Liver (tissue), 9 donors: ENCODE results near the gene HS3ST3B1. TPM values are rescaled to one million over a fixed set of nuclear protein-coding genes. Genes with fewer than 3 reads are reported as not detected.

ENCODE experiments used
- DNase-seq: peaks from one replicate; pipeline ENCODE4 v3.0.0-alpha.2; 2017; ENCODE audit warnings: low spot score
- H3K27ac ChIP-seq, 2 donors: one replicate each; pipeline ENCODE4 v1.7.0; 2013; ENCODE audit warnings: inconsistent platforms in 2 of 2, low read length in 2 of 2, control low read depth in 1 of 2, low read depth in 1 of 2, mild to moderate bottlenecking in 1 of 2
- H3K27me3 ChIP-seq, 4 donors: one replicate each; pipeline versions ENCODE4 v1.6.1 to v1.7.0; 2013; ENCODE audit warnings: low read length in 3 of 4, inconsistent platforms in 1 of 4, mild to moderate bottlenecking in 1 of 4, moderate library complexity in 1 of 4; ENCODE audit not compliant: control insufficient read depth in 4 of 4, insufficient read depth in 4 of 4
- H3K36me3 ChIP-seq, 4 donors: one replicate each; pipeline versions ENCODE4 v1.6.1 to v1.7.0; 2013; ENCODE audit warnings: low read length in 3 of 4, mild to moderate bottlenecking in 3 of 4, low read depth in 1 of 4, moderate library complexity in 1 of 4; ENCODE audit not compliant: control insufficient read depth in 4 of 4, insufficient read depth in 3 of 4
- H3K4me1 ChIP-seq, 4 donors: one replicate each; pipeline versions ENCODE4 v1.6.1 to v1.7.0; 2013; ENCODE audit warnings: low read length in 3 of 4, mild to moderate bottlenecking in 3 of 4, moderate library complexity in 1 of 4; ENCODE audit not compliant: control insufficient read depth in 4 of 4, insufficient read depth in 4 of 4
- H3K4me3 ChIP-seq, 3 donors: one replicate each; pipeline versions ENCODE4 v1.6.1 to v1.7.0; 2013; ENCODE audit warnings: low read length in 3 of 3, control low read depth in 1 of 3, low read depth in 1 of 3, mild to moderate bottlenecking in 1 of 3
- H3K9ac ChIP-seq, 2 donors: one replicate each; pipeline ENCODE4 v1.7.0; 2013; ENCODE audit warnings: low read length in 2 of 2, mild to moderate bottlenecking in 2 of 2, moderate library complexity in 2 of 2, control low read depth in 1 of 2, low read depth in 1 of 2
- H3K9me3 ChIP-seq, 4 donors: one replicate each; pipeline versions ENCODE4 v1.6.1 to v1.7.0; 2013; ENCODE audit warnings: low read length in 3 of 4; ENCODE audit not compliant: control insufficient read depth in 4 of 4
- CTCF ChIP-seq: fragments of 150-350 bp; IDR thresholded peaks from 2 replicates; pipeline ENCODE4 v1.5.1; 2017; ENCODE audit warnings: improper control_type of control experiment, low read depth, low read length; ENCODE audit not compliant: missing input control
- FOXA1 ChIP-seq: IDR thresholded peaks from 2 replicates; pipeline ENCODE4 v1.6.1; 2016; ENCODE audit warnings: antibody characterized with exemption
- FOXA2 ChIP-seq: IDR thresholded peaks from 2 replicates; pipeline ENCODE4 v1.6.1; 2016; ENCODE audit warnings: antibody characterized with exemption
- GABPA ChIP-seq, 2 donors: IDR thresholded peaks in 1 of 2; conservative IDR thresholded peaks in 1 of 2; 2 replicates each; pipeline ENCODE4 v1.6.1; 2016; ENCODE audit warnings: antibody characterized with exemption in 2 of 2, mild to moderate bottlenecking in 1 of 2, moderate library complexity in 1 of 2
- HNF4A ChIP-seq, 2 donors: conservative IDR thresholded peaks; 2 replicates each; pipeline ENCODE4 v1.6.1; 2016; ENCODE audit warnings: antibody characterized with exemption in 2 of 2, mild to moderate bottlenecking in 2 of 2
- HNF4G ChIP-seq: IDR thresholded peaks from 2 replicates; pipeline ENCODE4 v1.6.1; 2016; ENCODE audit warnings: antibody characterized with exemption
- JUND ChIP-seq, 2 donors: IDR thresholded peaks; 2 replicates each; pipeline ENCODE4 v1.6.1; 2016; ENCODE audit warnings: antibody characterized with exemption in 2 of 2
- NR2F2 ChIP-seq: IDR thresholded peaks from 2 replicates; pipeline ENCODE4 v1.6.1; 2016; ENCODE audit warnings: antibody characterized with exemption
- RAD21 ChIP-seq, 2 donors: IDR thresholded peaks; 2 replicates each; pipeline ENCODE4 v1.6.1; 2016; ENCODE audit warnings: antibody characterized with exemption in 2 of 2, mild to moderate bottlenecking in 2 of 2
- RXRA ChIP-seq, 2 donors: IDR thresholded peaks; 2 replicates each; pipeline ENCODE4 v1.6.1; 2017 to 2018; ENCODE audit warnings: antibody characterized with exemption in 2 of 2, mild to moderate bottlenecking in 1 of 2
- TAF1 ChIP-seq: conservative IDR thresholded peaks from 2 replicates; pipeline ENCODE4 v1.6.1; 2016; ENCODE audit warnings: antibody characterized with exemption, mild to moderate bottlenecking
- YY1 ChIP-seq: IDR thresholded peaks from 2 replicates; pipeline ENCODE4 v1.6.1; 2016; ENCODE audit warnings: antibody characterized with exemption, mild to moderate bottlenecking
- ZBTB33 ChIP-seq: IDR thresholded peaks from 2 replicates; pipeline ENCODE4 v1.6.1; 2016; ENCODE audit warnings: antibody characterized with exemption
- WGBS: extraction: QIAGEN DNeasy Blood & Tissue Kit; methylation state at CpG from one replicate; pipeline ENCODE4 v1.1.7; 2013; 5-methylcytosine and 5-hydroxymethylcytosine counted together
- polyA plus RNA-seq, 2 donors: library from polyadenylated mRNA; stranded (reverse) in 1 of 2; unstranded in 1 of 2; fragments of 200-250 nt in 1 of 2; fragments of >200 nt in 1 of 2; fragmentation: Nextera tagmentation in 1 of 2; extraction: Ambion mirVana in 1 of 2; gene quantifications; one replicate each; pipeline versions ENCODE4 v1.2.1 to v1.2.3, GENCODE V29; 2013 to 2015
- total RNA-seq, 2 donors: library from RNA; depleted of rRNA; stranded (reverse); fragments of >200 nt; gene quantifications; one replicate each; pipeline ENCODE4 v1.2.3, GENCODE V29; 2014
- TF ChIP-seq, protein P1 (sequence below): IDR thresholded peaks from 2 replicates; pipeline ENCODE4 v1.6.1; 2016; ENCODE audit warnings: antibody characterized with exemption, mild to moderate bottlenecking
- TF ChIP-seq, protein P2 (sequence below): IDR thresholded peaks from 2 replicates; pipeline ENCODE4 v1.6.1; 2016; ENCODE audit warnings: antibody characterized with exemption
- TF ChIP-seq, protein P3 (sequence below): IDR thresholded peaks from 2 replicates; pipeline ENCODE4 v1.6.1; 2016; ENCODE audit warnings: antibody characterized with exemption
- donor health status: healthy.
- donor health status: healthy.
- donor health status: healthy.
- donor health status: healthy.
- donor health status: healthy.

Gene HS3ST3B1
- total and polyA plus RNA-seq, 4 donors = 11.9 to 33.5 (median 22.4) TPM

DNA sequence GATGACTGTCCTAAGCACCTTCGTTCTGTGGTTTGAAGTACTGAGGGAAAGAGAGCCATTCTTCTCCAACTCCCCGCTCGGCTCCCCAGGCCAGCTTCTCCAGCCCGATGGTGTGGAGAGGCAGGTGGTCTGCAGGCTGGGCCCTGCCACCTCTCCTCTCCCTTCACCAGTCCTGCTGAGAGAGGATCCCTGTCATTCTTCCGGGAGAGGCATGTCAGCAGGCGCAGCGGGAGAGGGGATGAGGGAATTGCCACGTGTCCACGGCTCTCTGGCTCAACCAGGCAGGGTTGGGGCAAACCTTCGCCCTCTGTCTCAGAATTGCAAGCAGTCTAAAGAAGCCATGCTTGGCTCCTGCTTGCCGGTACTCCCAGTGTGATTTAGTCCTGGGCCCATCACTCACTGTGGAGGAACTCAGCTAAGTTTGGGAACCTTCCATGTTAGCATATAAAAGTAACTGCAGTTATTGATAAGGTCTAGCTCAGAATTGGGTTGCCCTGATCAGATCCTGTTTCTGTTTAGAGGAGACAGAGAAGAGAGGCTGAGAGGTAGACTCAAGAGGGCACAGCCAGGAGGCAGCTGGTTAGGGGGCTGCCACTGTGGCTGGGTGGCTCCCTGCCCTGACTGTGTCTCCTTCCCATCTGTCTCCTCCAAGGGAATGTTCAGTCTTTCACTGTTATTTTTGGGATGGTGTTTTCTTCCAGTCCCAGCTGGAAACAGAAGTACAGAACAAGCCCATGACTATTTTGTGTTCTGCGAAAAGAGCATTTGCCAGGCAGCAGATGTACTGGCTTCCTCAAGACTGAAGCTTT, 17.4 kb downstream of the HS3ST3B1 start (continued):
- no peak for TF ChIP-seq ZBTB33
- no peak for TF ChIP-seq JUND (IDR thresholded peaks at IDR 0.05)
- TF ChIP-seq RAD21 (IDR thresholded peaks at IDR 0.05) = no peak
- TF ChIP-seq YY1 = no peak
- TF ChIP-seq HNF4G = no peak
- TF ChIP-seq FOXA2 = no peak
- TF ChIP-seq FOXA1 = no peak
- TF ChIP-seq TAF1 = no peak
- no peak for TF ChIP-seq GABPA (IDR thresholded peaks at IDR 0.05 in 1 of 2, conservative IDR thresholded peaks at IDR 0.05 in 1 of 2)
- TF ChIP-seq NR2F2 = no peak
- no peak for TF ChIP-seq RXRA (IDR thresholded peaks at IDR 0.05)

- Histone ChIP-seq H3K27me3 (no peaks in the 10 kb centered on the region), H3K27ac (peak overlapping the region in 1 of 2 donors; percentile 53), H3K9me3 (no peaks in the 10 kb centered on the region), H3K4me1 (peaks cover 6 to 68% (median 47%) of the 10 kb centered on the region in 4 donors), H3K4me3 (no peak overlapping the region), H3K9ac (no peak overlapping the region), H3K36me3 (peaks cover 0 to 6% (median 0%) of the 10 kb centered on the region in 4 donors)
- no peak for DNase-seq
- 88% methylated on average over 4 of the region's 4 CpGs for WGBS
- TF ChIP-seq JUND (IDR thresholded peaks at IDR 0.05) (no peak), FOXA1 (no peak), CTCF (no peak), YY1 (no peak), ZBTB33 (no peak), HNF4G (no peak), RAD21 (IDR thresholded peaks at IDR 0.05) (no peak), FOXA2 (no peak), TAF1 (no peak), HNF4A (conservative IDR thresholded peaks at IDR 0.05) (no peak), RXRA (IDR thresholded peaks at IDR 0.05) (no peak), NR2F2 (no peak), GABPA (IDR thresholded peaks at IDR 0.05 in 1 of 2, conservative IDR thresholded peaks at IDR 0.05 in 1 of 2) (no peak)
- TF ChIP-seq, protein P1, sequence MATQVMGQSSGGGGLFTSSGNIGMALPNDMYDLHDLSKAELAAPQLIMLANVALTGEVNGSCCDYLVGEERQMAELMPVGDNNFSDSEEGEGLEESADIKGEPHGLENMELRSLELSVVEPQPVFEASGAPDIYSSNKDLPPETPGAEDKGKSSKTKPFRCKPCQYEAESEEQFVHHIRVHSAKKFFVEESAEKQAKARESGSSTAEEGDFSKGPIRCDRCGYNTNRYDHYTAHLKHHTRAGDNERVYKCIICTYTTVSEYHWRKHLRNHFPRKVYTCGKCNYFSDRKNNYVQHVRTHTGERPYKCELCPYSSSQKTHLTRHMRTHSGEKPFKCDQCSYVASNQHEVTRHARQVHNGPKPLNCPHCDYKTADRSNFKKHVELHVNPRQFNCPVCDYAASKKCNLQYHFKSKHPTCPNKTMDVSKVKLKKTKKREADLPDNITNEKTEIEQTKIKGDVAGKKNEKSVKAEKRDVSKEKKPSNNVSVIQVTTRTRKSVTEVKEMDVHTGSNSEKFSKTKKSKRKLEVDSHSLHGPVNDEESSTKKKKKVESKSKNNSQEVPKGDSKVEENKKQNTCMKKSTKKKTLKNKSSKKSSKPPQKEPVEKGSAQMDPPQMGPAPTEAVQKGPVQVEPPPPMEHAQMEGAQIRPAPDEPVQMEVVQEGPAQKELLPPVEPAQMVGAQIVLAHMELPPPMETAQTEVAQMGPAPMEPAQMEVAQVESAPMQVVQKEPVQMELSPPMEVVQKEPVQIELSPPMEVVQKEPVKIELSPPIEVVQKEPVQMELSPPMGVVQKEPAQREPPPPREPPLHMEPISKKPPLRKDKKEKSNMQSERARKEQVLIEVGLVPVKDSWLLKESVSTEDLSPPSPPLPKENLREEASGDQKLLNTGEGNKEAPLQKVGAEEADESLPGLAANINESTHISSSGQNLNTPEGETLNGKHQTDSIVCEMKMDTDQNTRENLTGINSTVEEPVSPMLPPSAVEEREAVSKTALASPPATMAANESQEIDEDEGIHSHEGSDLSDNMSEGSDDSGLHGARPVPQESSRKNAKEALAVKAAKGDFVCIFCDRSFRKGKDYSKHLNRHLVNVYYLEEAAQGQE = no peak
- TF ChIP-seq, protein P2, sequence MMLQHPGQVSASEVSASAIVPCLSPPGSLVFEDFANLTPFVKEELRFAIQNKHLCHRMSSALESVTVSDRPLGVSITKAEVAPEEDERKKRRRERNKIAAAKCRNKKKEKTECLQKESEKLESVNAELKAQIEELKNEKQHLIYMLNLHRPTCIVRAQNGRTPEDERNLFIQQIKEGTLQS = no peak
- TF ChIP-seq, protein P3, sequence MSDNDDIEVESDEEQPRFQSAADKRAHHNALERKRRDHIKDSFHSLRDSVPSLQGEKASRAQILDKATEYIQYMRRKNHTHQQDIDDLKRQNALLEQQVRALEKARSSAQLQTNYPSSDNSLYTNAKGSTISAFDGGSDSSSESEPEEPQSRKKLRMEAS = no peak
Measured at GRCh38 chr17:14318918-14319205, 18.0 kb downstream of the HS3ST3B1 start.
